HG03060 (cell line): ENCODE data around the gene TMEM14A.

ENCODE experiments used
- ATAC-seq: cut with Tn5 transposase; IDR thresholded peaks from one replicate; pipeline ENCODE4 v1.9.1; 2021; ENCODE audit warnings: low read depth, moderate number of reproducible peaks; ENCODE audit not compliant: unreplicated experiment

Gene TMEM14A, protein sequence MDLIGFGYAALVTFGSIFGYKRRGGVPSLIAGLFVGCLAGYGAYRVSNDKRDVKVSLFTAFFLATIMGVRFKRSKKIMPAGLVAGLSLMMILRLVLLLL

DNA sequence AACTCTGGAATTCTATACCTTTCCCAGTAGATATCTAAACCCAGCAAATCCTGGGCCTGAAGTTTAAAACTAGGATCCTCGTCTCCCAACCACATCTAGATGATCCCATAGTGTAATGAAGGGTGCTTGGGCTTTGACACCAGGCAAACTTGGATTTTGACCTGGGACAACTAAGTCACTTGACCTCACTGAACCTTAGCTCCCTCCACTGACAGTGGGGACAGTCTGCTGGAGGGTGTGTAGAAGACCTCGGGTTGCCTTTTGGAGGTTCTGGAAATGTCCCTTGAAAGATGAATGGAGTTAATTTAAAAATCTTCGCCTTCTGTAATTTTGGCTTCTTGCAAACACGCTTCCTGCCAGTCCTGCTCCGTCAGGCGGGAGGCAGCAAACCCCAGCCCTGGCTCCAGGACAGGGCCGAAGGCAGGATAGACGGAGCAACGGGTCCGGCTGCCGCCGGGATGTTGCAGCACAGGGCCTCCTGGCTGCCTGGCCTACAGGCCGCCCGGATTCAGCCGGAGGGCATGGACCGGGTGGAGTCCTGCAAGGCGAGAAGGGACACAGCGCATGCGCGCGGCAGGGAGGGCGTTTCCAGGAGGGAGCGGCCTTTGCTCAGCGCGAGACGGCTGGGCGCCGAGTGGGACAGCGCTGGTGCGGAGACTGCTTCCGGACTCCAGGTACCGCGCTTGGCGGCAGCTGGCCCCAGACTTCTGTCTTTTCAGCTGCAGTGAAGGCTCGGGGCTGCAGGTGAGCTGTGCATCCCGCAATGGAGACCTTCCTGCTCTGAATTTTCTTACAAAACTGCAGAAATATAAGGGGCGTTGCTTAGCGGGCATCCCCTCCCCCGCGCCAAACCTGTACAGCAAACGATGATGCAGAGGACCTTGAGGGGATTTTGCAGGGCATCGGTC is at the start of gene TMEM14A:
TSS of gene TMEM14A (plus strand) at position 612 of the 908 bp plus-strand sequence. CDS start 5,990 bp downstream, outside the sequence.
- peak; percentile 92 for ATAC-seq

DNA sequence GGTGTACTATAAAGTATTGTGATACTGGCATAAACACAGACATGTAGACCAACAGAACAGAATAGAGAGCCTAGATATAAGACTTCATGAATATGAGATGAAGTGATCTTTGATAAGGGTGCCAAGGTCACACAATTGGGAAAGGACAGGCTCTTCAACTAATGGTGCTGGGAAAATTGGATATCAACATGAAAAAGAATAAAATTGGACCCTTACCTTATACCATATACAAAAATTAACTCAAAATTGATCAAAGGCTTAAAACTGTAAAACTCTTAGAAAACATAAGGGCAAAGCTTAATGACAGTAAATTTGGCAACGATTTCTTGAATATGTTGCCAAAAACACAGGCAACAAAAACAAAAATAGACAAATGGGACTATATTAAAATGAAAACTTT is 49.3 kb upstream of the TMEM14A start:
- ATAC-seq = no peak

DNA sequence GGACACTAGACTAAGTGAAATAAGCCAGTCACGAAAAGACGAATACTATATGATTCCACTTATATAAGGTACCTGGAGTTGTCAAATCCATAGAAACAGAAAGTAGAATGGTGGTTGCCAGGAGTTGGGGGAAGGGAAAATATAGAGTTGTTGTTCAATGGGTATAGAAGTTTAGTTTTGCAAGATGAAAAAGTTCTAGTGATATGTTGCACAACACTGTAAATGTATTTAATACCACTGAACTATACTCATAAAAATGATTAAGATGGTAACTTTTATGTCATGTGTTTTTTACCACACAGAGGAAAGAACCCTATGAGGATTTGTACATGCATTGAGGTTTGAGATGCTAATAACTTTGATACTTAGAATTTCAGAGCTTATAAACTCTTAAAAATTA is 48.1 kb upstream of the TMEM14A start:
- no peak for ATAC-seq

DNA sequence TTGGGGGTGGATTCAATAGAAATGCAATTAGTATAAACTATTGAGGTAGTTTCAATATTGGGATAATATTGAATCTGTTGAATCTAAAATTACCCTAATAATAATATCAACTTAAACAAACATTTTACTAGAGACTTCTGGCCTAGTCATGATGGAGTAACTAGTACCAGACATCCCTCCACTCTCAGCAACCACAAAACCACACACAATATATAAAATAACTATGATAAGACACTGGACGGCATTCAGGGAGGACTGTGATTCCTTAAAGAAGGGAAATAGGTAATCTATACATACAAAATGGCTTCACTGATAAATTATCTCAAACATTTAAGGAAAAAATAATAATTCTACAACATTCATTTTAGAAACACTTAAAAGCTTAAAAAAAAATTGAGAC is 38.9 kb upstream of the TMEM14A start:
- ATAC-seq = no peak

DNA sequence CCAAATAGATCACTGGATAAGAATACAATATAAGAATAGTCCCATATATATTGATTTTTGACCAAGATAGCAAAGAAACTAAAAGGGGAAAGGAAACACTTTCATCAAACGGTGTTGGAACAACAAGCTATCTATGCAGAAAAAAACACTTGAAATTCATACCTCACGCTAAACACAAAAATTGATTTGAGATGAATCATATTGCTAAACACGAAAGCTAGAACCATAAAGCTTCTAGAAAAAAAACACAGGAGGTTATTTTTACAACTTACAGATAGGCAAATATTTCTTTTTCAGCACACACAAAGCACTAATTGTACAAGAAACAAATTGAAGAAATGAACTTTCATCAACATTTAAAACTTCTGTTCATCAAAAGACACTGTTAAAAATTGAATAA is 36.7 kb upstream of the TMEM14A start:
- ATAC-seq = no peak

DNA sequence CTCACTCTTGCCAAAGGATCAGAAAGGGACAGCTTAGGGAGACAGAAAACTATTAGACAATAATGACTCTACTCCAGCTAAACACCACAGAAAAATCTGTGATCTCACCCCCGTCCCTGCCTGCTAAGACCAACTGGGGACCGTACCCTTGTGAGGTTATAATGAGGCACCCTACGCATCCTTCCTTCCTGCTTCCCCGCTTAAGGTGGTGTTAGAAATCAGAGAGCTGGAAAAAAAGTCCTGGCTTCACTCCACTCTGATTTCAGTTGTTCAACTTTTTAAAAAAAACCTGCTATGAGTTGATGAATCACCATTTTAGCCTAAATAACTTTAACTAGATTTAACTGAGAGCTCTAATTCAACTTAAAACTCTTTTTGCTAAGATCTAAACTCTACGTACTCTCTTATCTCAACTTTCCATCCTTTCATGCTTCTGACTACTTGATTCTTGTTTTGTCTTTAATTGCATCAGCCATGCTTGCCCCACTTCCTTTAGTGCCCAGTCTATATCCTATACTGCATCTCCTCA is 35.8 kb upstream of the TMEM14A start:
- ATAC-seq = no peak

DNA sequence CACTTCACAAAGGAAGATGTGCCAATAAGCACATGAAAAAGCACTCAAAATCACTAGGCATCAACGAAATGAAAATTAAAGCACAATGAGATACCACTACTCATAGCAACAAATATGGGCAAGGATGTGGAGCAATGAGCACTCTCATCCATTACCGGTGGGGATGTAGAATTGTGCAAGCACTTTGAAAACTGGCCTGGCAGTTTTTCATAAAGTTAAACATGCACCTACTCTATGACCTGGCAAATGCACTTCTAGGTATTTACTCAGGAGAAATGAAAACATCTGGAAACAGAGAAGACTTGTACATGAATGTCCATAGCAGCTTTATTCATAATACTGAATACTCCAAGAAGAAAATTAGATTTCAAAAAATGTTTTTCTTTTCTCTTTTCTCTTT is 34.1 kb upstream of the TMEM14A start:
- no peak for ATAC-seq

DNA sequence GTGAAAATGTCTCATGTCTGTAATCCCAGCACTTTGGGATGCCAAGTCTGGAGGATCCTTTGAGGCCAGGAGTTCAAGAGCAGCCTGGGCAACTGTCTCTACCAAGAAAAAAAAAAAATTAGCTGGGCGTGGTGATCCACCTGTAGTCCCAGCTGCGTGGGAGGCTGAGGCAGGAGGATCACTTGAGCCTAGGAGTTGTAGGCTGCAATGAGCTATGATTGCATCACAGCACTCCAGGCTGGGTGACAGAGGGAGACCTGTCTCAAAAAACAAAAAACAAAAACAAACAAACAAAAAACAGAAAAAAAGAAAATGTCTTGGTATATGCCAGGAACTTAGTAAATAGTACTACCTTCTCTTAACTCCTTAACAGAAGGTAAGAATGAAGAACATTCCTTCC is 31.4 kb upstream of the TMEM14A start:
- ATAC-seq = no peak

DNA sequence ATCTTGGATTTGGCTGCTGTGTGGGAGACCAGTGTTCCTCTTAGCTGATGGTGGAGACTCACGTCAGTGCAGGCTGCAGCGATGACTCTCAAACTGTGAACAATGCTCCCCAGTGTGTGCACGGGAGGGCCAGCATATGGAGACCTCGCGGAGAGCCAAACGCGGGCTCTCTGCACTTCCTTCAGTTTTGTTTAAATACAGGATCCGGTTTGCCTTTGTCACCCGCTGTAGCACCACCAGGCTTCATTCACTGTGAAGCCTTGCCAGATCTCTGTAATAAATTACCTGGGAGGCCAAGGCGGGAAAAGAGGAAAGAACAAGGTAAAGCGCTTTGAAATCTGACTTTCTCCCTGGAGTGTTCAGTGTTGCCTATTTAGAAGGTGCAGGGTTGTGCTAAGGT is 30.7 kb upstream of the TMEM14A start:
- no peak for ATAC-seq

DNA sequence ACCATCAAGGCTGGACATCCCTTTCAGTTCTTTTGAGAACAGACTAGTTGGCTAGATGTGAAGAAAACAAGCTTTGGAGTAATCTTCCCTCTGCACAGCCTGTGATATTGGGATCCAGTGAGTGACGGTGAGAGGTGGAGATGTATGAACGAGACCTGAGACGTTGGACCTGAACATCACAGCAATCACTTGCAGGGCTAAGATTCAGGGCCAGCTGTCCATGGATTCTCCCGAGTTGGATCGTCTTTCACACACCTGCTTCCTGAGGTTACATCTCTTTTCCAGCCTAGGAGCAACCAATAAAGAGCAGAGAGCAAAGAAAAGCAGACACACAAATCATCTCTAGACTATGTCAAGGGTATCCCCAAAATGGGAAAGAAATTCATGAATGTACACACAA is 30.0 kb upstream of the TMEM14A start:
- no peak for ATAC-seq

DNA sequence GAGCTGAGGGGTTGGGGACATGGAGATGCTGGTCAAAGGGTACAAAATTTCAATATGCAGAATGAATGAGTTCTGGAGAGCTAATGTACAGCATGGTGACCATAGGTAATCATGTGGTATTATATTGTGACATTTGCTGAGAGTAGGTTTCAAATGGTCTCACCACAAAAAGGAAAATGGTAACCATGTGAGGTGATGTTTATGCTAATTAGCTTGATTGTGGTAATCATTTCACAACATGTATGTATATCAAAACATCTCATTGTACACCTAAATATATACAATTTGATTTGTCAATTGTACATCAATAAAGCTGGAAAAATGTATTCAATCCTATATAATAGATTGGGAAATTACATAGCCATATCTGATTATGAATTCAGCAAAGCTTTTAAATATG is 29.5 kb upstream of the TMEM14A start:
- ATAC-seq = no peak

DNA sequence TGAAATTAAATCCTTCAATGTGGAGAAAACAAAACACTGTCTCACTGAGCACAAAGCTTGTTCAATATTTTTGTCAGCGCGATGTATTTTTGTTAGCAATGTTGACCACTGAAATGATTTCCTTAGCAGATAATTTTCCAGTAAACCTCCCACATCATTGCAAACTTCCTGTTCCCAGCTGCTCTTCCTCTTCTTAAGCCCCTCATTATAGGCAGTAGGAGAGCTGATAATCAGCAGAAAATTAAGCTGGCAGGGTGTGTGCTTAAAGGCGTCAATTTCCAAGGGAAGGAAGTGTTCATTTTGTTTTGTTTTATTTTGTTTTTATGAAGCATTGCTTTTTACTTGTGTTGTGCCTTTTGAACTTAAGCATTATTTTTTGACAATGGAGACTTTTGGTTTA is 29.1 kb upstream of the TMEM14A start:
- no peak for ATAC-seq

DNA sequence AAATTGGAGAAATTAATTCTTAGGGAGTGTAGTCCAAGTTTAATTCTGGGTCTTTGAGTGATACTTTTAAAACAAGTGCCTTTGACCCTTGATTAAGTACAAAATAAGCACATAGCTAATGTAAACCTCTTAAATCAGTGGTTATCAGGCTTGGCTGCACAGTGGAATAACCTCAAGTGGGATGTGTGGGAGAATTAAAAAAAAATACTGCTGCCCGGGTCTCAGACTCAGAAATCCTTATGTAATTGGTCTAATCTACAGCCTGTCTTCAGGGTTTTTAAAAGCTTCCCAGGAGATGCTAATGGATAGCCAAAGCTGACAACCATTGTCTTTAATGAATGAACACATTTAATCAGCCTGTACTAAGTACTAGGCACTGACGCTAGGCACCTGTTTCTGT is 28.5 kb upstream of the TMEM14A start:
- ATAC-seq = no peak

DNA sequence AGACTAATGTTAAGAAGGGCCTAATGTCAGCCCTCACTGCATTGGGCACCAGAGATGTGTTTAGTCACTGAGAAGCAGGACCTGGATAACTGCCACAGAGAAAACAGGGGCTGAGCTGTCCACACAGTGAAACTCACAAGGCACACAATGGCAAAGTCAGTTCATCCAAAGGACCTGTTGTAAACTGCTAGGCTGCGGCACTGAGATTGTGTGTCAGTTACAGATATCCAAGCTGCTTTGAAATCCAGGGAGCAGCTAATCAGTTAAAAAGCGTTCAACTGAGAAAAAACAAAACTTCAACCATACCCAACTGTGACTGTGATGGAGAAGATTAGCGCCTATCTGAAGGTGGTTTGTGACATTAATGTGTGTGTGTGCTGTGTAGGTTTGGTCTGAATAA is 27.8 kb upstream of the TMEM14A start:
- ATAC-seq = no peak

DNA sequence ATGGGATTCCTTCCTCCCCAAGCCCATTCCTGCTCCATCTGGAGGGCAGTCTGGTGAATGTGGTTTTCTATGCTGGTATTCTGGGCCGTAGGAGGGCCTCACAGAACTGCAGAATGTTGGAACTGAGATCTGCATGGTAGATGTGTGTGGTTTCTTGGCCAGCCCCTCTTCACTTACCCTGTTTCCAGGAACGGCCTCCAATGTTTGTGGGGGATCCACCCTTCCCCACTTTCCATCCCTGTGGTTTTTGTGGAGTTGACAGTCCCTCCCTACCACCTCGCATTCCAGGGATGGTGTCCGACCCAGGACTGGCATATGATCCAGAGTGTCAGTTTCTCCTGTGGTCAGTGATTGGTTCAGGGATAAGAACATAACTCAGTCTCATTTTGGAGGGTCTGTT is 26.7 kb upstream of the TMEM14A start:
- ATAC-seq = no peak

DNA sequence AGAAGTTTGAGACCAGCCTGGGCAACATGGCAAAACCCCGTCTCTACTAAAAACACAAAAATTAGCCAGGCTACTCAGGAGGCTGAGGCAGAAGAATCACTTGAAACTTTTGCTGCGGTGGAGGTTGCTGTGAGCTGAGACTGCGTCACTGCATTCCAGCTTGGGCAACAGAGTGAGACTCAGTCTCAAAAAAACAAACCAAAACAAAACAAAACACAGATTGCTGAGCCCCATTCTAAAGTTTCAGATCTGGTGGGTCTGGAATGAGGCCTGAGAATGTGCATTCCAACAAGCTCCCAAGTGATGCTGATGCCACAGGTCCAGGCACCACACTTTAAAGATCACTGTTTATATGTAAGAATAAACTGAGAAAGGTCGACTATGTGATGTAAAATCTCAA is 24.9 kb upstream of the TMEM14A start:
- no peak for ATAC-seq

DNA sequence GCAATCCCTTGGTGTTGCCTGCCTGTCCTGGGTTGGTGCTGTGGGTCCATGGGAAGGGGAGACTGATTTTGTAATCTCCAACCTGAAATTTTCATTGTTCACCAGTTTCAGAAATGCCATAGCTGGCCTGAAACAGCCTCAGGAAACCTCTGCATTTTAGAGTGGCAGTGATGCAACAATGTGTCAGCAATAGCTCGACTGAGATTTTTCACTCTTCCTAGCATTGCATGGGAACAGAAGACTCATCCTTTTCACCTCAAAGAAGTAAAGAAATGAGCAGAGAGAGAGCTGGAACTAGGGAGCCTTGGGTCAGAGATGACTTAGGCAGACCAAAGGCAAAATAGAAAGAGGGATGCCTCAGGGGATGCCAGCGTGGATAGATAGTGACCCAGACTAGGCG is 23.7 kb upstream of the TMEM14A start:
- ATAC-seq = no peak

DNA sequence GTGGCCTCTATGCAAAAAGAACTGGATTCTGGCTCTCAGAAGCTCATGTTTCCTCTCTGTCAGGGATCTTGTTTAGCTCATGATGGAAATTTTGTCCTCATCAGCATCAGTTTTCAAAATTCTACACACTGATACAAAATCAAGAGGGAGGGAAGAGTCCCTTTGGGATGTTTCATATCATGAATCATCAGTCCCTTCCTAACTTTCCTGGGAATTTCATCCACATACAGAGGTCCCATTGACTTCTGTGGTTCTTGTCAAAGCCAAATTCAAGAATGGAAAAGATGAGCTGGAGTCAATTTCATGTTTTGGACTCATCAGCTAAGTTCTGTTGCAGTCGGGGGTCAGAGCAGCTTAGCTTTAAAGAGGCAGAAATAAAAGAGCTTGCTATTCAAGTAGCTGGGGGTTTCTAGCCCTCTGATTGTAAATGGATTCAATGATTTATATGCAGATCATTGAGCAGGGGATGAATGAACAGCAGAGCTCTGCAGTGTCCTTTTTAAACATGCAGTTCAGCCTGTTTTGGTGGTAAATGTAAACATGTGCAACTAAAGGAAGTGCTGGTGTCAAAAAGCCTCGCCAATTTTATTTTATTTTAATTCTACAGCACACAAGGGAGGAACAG is 21.3 kb upstream of the TMEM14A start:
- ATAC-seq = no peak

DNA sequence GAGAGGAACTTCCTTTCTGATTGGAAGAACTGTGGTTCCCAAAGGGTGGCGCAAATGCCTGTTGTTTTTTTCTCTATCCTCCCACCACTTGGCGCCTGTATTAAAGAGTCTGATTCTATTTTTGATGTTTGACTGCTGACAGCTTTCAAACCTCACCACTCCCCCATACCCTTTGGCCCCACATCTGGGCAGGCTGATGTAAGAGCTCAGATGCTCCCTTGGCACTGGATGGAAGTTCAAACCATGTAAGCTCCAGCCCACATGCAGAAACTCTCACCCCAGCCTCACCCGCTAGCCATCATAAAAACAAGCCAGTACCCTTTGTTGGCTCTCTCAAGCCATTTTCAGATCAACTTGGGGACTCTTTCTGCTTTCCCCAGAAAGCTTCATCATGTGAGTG is 20.0 kb upstream of the TMEM14A start:
- ATAC-seq = no peak

DNA sequence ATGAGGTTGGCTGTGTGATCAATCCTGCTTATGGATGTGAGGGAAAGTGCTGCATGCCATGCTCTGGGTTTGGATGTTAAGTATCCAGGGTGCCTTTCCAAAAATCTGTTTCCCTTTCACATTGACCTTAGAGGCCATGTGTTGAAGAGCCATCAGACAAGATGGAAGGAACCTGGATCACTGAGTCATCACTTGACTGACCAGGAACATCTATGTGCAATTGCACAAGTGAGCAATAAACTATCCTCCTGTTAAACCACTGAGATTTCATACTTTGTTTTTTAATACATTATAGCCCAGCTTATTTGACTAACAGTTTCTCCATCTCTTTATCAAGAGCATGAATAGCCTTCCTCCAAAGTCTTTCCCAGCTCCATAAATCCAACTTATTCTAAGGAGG is 17.8 kb upstream of the TMEM14A start:
- no peak for ATAC-seq

DNA sequence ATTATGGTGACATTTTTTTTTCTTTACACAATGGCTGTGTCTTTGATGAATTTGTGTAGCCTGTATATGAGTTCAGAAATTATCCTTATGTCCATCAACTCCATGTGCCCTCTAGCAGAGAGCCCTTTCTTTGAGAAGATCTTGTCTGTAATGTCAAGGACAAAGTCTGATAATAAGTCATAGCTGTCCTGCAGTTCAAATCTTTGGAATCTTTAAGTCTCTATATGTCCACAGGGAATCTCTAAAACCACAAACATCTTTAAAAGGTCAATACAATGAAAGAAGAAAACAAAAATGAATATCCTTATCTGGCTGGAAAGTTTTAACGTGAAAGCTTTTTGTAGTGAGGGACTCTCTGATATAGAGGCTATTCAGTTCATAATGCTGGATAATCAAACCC is 16.9 kb upstream of the TMEM14A start:
- ATAC-seq = no peak

DNA sequence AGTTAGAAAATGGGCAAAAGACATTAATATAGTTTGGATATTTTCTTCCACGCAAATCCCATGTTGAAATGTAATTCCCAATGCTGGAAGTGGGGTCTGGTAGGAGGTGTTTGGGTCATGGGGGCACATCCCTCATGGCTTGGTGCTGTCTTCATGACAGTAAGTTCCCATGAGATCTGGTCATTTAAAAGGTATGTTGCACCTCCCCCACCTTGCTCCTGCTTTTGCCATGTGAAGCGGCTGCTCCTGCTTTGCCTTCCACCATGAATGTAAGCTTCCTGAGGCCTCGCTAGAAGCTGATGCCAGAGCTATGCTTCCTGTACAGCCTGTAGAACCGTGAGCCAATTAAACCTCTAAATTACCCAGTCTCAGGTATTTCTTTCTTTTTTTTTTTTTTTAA is 16.3 kb upstream of the TMEM14A start:
- ATAC-seq = no peak
